HepG2 (cell line): Measurements from ENCODE around the gene C17orf75. TPM values are rescaled to one million over a fixed set of nuclear protein-coding genes. Genes with fewer than 3 reads are reported as not detected.

Source experiments
- DDIT3 ChIP-seq: sonication (generic); formaldehyde crosslinking; IDR thresholded peaks from 2 replicates; pipeline ENCODE4 v1.4.0; 2020; ENCODE audit warnings: mild to moderate bottlenecking, missing genetic modification reagents
- FOXK1 ChIP-seq: sonication (generic); formaldehyde crosslinking; IDR thresholded peaks from 2 replicates; pipeline ENCODE4 v1.4.0; 2020; ENCODE audit warnings: low read depth, missing genetic modification reagents, borderline replicate concordance
- HNF1A ChIP-seq, 2 experiments: sonication (generic) in 1 of 2; formaldehyde crosslinking in 1 of 2; IDR thresholded peaks; 2 replicates each; pipeline versions ENCODE4 v1.4.0 to v1.6.1; 2016 to 2020; ENCODE audit warnings: borderline replicate concordance in 1 of 2, low read depth in 1 of 2, mild to moderate bottlenecking in 1 of 2, missing genetic modification reagents in 1 of 2
- MAFK ChIP-seq, 2 experiments: IDR thresholded peaks in 1 of 2; conservative IDR thresholded peaks in 1 of 2; 2 replicates each; pipeline ENCODE4 v1.6.1; 2011; ENCODE audit warnings: improper control_type of control experiment in 2 of 2, low read length in 2 of 2
- MED13 ChIP-seq: sonication (generic); formaldehyde crosslinking; IDR thresholded peaks from 2 replicates; pipeline ENCODE4 v1.5.0; 2020; ENCODE audit warnings: missing genetic modification reagents
- NCOA1 ChIP-seq: sonication (generic); formaldehyde crosslinking; IDR thresholded peaks from 2 replicates; pipeline ENCODE4 v1.9.0; 2021; ENCODE audit warnings: missing genetic modification reagents
- NFE2L1 ChIP-seq: sonication (generic); formaldehyde crosslinking; IDR thresholded peaks from 2 replicates; pipeline ENCODE4 v1.4.0; 2020; ENCODE audit warnings: missing genetic modification reagents, mild to moderate bottlenecking, borderline replicate concordance
- PLSCR1 ChIP-seq: sonication (generic); formaldehyde crosslinking; IDR thresholded peaks from 2 replicates; pipeline ENCODE4 v1.5.0; 2020; ENCODE audit warnings: missing genetic modification reagents, mild to moderate bottlenecking, borderline replicate concordance
- RARG ChIP-seq: sonication (generic); formaldehyde crosslinking; IDR thresholded peaks from 2 replicates; pipeline ENCODE4 v1.4.0; 2020; ENCODE audit warnings: low read depth, mild to moderate bottlenecking, missing genetic modification reagents
- SRY ChIP-seq: sonication (generic); formaldehyde crosslinking; IDR thresholded peaks from 2 replicates; pipeline ENCODE4 v1.8.0; 2022; ENCODE audit warnings: mild to moderate bottlenecking, missing genetic modification reagents
- TFDP1 ChIP-seq: IDR thresholded peaks from 2 replicates; pipeline ENCODE4 v1.6.1; 2016; ENCODE audit warnings: missing compliant biosample characterization, missing genetic modification reagents, borderline replicate concordance
- TFE3 ChIP-seq: IDR thresholded peaks from 2 replicates; pipeline ENCODE4 v1.6.1; 2016
- XBP1 ChIP-seq: sonication (generic); formaldehyde crosslinking; IDR thresholded peaks from 2 replicates; pipeline ENCODE4 v1.5.0; 2020; ENCODE audit warnings: missing genetic modification reagents
- XRCC5 ChIP-seq: fragments of 200-400 bp; formaldehyde crosslinking; optimal IDR thresholded peaks from 2 replicates; pipeline ENCODE3; 2017; ENCODE audit warnings: mild to moderate bottlenecking, low read length
- ZFP36L2 ChIP-seq: sonication (generic); formaldehyde crosslinking; IDR thresholded peaks from 2 replicates; pipeline ENCODE4 v1.4.0; 2020; ENCODE audit warnings: missing genetic modification reagents
- ZFP41 ChIP-seq: sonication (generic); formaldehyde crosslinking; IDR thresholded peaks from 2 replicates; pipeline ENCODE4 v1.4.0; 2020; ENCODE audit warnings: mild to moderate bottlenecking, missing genetic modification reagents, borderline replicate concordance
- ZMYM2 ChIP-seq: sonication (generic); formaldehyde crosslinking; IDR thresholded peaks from 2 replicates; pipeline ENCODE4 v1.8.0; 2022; ENCODE audit warnings: mild to moderate bottlenecking, missing genetic modification reagents
- ZNF205 ChIP-seq: IDR thresholded peaks from 2 replicates; pipeline ENCODE4 v1.6.1; 2018; ENCODE audit warnings: missing biosample characterization, missing genetic modification reagents
- ZNF713 ChIP-seq: sonication (generic); formaldehyde crosslinking; IDR thresholded peaks from 2 replicates; pipeline ENCODE4 v1.4.0; 2020; ENCODE audit warnings: mild to moderate bottlenecking, missing genetic modification reagents
- ZNF766 ChIP-seq: sonication (generic); formaldehyde crosslinking; IDR thresholded peaks from 2 replicates; pipeline ENCODE4 v1.5.0; 2020; ENCODE audit warnings: missing genetic modification reagents, borderline replicate concordance
- polyA plus RNA-seq, 8 experiments: library from polyadenylated mRNA; depleted of rRNA in 3 of 8; stranded (reverse) in 7 of 8; unstranded in 1 of 8; fragments of >200 nt; fragmentation: Illumina TruSeq in 4 of 8; extraction: Trizol in 4 of 8; gene quantifications; 2 replicates each; pipeline versions ENCODE4 v1.2.1 to v1.2.3, GENCODE V29; 2011 to 2016; ENCODE audit warnings: low read depth in 4 of 8, missing spikeins in 1 of 8, mixed read lengths in 1 of 8; ENCODE audit not compliant: insufficient read depth in 1 of 8
- total RNA-seq, 5 experiments: library from RNA; depleted of rRNA; stranded (reverse); fragments of >200 nt; fragmentation: Illumina TruSeq; extraction: Trizol; gene quantifications; 2 replicates each; pipeline ENCODE4 v1.2.3, GENCODE V29; 2016; ENCODE audit warnings: low read depth in 1 of 5

C17orf75 gene
- total and polyA plus RNA-seq, 2 of the 13 experiments (the other 11 are each of a cell fraction or from before 2014, with no cell fraction given): 16.2 to 33.0 TPM

- TF ChIP-seq NFE2L1 (no peak), ZMYM2 (CRISPR knock-in tag) (no peak), NCOA1 (CRISPR knock-in tag) (no peak), FOXK1 (CRISPR knock-in tag) (0 out of 2 replicates have a peak, but pooled peaks have one; percentile 22), MAFK (conservative IDR thresholded peaks at IDR 0.05 in 1 of 2, IDR thresholded peaks at IDR 0.05 in 1 of 2; ENCODE audit: low read length in 2 of 2) (no peak), TFDP1 (CRISPR knock-in tag) (no peak), PLSCR1 (CRISPR knock-in tag) (no peak), DDIT3 (CRISPR knock-in tag) (no peak), ZNF713 (no peak), HNF1A (IDR thresholded peaks at IDR 0.05; ENCODE audit: low read depth) (no peak), HNF1A (CRISPR knock-in tag; IDR thresholded peaks at IDR 0.05; ENCODE audit: borderline replicate concordance) (peak; percentile 64; the same call in 1 of the 2 replicates), ZNF766 (no peak), MED13 (CRISPR knock-in tag) (0 out of 2 replicates have a peak, but pooled peaks have one; percentile 22), SRY (CRISPR knock-in tag) (no peak), ZFP41 (CRISPR knock-in tag) (no peak), XBP1 (CRISPR knock-in tag) (no peak), ZFP36L2 (CRISPR knock-in tag) (no peak), RARG (no peak), TFE3 (no peak), XRCC5 (peak; percentile 78), ZNF205 (CRISPR knock-in tag) (peak; percentile 79; the same call in 1 of the 2 replicates)
Measured at GRCh38 chr17:32302860-32303649, 38.9 kb downstream of the C17orf75 start (continued).
